IPS-15b (cell line): ENCODE data around the gene SLC25A21.
"Not testable (repeated sequence)": the region's sequence is repeated elsewhere in the genome, so short reads cannot be mapped to it uniquely, and the experiment has no call there.

Source experiments
- H3K27me3 ChIP-seq: one replicate; pipeline ENCODE4 v1.6.1; 2013; ENCODE audit warnings: low read length; ENCODE audit not compliant: control insufficient read depth, insufficient read depth
- H3K36me3 ChIP-seq: one replicate; pipeline ENCODE4 v1.6.1; 2013; ENCODE audit warnings: low read length; ENCODE audit not compliant: control insufficient read depth, insufficient read depth
- H3K4me1 ChIP-seq: one replicate; pipeline ENCODE4 v1.6.1; 2013; ENCODE audit warnings: mild to moderate bottlenecking, low read length; ENCODE audit not compliant: control insufficient read depth, insufficient read depth
- H3K4me3 ChIP-seq: one replicate; pipeline ENCODE4 v1.5.1; 2013; ENCODE audit warnings: low read depth, low read length
- H3K9ac ChIP-seq: one replicate; pipeline ENCODE4 v1.6.1; 2013; ENCODE audit warnings: low read depth, mild to moderate bottlenecking, low read length
- H3K9me3 ChIP-seq: one replicate; pipeline ENCODE4 v1.6.1; 2013; ENCODE audit warnings: mild to moderate bottlenecking, low read length; ENCODE audit not compliant: control insufficient read depth, insufficient read depth

Gene SLC25A21

DNA sequence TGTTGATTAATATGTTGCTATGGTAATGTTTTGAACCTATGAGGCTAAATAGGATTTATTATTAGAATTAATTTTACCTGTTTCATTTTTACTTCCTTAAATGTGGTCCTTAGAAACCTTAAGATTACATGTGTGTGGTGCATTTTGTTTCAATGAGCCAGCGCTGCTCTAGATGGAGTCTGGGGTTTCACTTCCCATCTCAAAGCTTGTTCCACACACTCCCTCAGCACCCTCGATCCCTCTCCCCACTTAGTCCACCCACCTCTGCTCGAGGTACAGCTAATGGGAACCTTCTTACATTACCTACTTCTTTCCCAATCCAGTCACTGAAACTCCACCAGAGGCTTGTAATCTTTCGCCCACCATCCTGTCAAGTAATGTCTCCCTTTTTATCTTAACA is 305.5 kb downstream of the SLC25A21 start:
- no peaks in the 10 kb centered on the region for H3K4me1 ChIP-seq
- no peaks in the 10 kb centered on the region for H3K9me3 ChIP-seq
- no peak overlapping the region for H3K9ac ChIP-seq
- no peak overlapping the region for H3K4me3 ChIP-seq
- no peaks in the 10 kb centered on the region for H3K36me3 ChIP-seq
- H3K27me3 ChIP-seq, result no peaks in the 10 kb centered on the region

DNA sequence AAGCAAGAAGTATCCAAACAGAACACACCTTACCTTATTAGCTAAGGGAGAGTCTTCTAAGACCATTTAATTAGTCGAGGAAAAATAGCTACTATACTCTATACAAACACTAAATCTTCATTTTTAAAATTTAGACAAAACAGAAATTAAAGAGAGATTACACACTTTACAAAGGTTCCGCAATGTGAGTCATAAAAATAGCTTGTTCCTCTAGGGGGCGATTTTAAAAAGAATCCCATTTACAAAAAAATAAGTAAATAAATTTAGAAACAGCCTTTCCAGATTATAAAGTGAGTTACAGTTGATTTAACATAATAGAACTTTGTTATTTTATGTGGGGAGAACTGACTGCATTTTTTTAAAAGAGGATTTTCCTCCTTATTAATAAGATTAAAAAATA is 309.1 kb downstream of the SLC25A21 start:
- no peaks in the 10 kb centered on the region for H3K4me1 ChIP-seq
- H3K9ac ChIP-seq, result no peak overlapping the region
- H3K9me3 ChIP-seq, result no peaks in the 10 kb centered on the region
- H3K27me3 ChIP-seq, result no peaks in the 10 kb centered on the region
- H3K36me3 ChIP-seq, result no peaks in the 10 kb centered on the region
- H3K4me3 ChIP-seq, result no peak overlapping the region

DNA sequence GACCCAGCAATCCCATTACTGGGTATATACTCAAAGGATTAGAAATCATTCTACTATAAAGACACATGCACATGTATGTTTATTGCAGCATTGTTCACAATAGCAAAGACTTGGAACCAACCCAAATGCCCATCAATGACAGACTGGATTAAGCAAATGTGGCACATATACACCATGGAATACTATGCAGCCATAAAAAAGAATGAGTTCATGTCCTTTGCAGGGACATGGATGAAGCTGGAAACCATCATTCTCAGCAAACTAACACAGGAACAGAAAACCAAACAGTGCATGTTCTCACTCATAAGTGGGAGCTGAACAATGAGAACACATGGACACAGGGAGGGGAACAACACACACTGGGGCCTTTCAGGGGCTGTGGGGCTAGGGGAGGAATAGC is 310.2 kb downstream of the SLC25A21 start:
- H3K4me3 ChIP-seq, H3K27me3 ChIP-seq, H3K4me1 ChIP-seq, H3K9ac ChIP-seq, H3K9me3 ChIP-seq, H3K36me3 ChIP-seq: not testable (repeated sequence)

DNA sequence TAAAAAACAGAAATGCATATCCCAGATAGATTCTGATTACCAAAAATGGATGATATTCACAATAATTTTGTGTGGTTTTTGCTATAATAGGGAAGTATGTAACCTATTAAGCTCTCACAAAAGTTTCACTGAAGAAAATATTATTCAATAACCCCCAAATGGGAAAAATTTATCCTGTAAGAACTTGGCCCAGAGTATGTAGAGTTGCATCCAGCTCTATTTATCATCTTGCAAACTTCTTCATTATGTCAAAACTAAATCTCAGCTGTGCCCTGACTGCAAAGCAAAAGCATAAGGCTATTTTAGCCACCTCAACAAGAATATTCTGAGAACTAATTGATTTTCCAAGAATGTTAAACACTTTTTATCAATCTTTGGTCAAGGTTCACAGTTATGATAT is 311.6 kb downstream of the SLC25A21 start:
- Histone ChIP-seq H3K27me3 (no peaks in the 10 kb centered on the region), H3K36me3 (no peaks in the 10 kb centered on the region), H3K9ac (no peak overlapping the region), H3K4me3 (no peak overlapping the region), H3K4me1 (peaks cover 7% of the 10 kb centered on the region), H3K9me3 (no peaks in the 10 kb centered on the region)

DNA sequence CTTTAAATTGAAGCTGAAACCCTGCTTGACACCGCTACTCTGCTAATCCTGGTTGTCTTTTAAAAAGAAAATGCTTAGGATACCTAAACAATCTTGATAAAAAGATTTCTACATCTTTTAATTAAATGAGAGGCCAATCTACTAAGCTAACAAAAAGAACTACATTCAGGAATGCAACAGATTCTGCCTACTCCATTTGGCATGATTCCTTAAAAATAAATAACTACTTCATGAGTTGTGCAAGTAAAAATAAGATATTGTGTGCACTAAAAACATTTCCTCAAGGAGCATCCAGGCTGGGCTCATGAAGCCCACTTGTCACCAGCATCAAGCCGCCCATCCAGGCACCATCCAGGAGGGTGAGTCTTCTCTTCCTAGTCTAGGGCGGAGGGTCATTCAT is 313.3 kb downstream of the SLC25A21 start:
- Histone ChIP-seq H3K4me1 (peaks cover 7% of the 10 kb centered on the region), H3K36me3 (no peaks in the 10 kb centered on the region), H3K9me3 (no peaks in the 10 kb centered on the region), H3K4me3 (no peak overlapping the region), H3K9ac (no peak overlapping the region), H3K27me3 (no peaks in the 10 kb centered on the region)

DNA sequence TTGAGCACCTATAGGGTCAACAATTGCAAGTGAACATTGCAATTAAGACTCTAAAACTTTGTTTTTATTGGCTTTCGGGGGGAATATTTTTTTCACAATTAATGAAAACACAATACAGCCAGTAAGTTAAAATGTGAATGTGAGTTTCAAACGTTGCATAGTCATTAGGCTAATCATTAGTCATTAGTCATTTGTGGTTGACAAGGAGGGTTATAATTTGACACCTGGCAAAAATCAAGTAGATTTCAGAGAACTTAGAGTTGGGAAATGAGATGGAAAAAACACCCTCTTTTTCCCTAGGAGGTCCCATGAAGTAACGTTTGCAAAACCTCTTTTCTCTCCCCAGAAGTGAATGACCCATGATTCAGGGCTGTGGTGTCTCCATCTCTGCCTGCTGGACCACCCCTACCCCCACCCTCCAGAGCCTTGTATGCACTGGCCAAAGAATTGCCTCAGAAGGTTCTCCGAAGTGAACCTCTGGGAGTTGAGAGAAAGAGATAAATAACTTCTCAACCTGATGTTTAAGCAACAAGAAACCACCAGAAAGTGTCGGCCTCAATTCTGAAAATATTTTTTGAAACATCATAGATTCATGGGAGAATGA is 314.5 kb downstream of the SLC25A21 start:
- Histone ChIP-seq H3K9me3 (no peaks in the 10 kb centered on the region), H3K4me3 (no peak overlapping the region), H3K36me3 (no peaks in the 10 kb centered on the region), H3K9ac (no peak overlapping the region), H3K27me3 (no peaks in the 10 kb centered on the region), H3K4me1 (peaks cover 7% of the 10 kb centered on the region)

DNA sequence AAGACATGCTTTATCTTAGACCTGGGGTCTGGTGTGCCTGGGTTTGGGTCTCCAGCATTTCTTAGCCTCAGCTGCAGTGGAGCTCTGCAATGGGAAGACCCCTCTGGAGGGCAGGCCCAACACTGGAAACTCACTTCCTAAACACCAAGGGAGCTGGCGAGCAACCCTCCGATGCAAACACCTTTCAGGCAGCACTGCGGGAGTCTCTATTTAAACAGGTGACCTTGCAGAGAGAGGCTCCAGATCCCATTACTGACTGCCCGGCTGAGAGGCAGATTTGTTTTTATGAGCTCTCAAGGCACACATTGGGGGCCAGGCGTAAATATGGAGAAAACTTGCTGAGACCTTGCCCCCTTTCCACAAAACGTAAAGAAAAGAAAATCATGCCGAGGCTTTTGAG is 315.3 kb downstream of the SLC25A21 start:
- no peak overlapping the region for H3K4me3 ChIP-seq
- no peak overlapping the region for H3K9ac ChIP-seq
- peaks cover 7% of the 10 kb centered on the region for H3K4me1 ChIP-seq
- no peaks in the 10 kb centered on the region for H3K9me3 ChIP-seq
- H3K27me3 ChIP-seq, result no peaks in the 10 kb centered on the region
- no peaks in the 10 kb centered on the region for H3K36me3 ChIP-seq

DNA sequence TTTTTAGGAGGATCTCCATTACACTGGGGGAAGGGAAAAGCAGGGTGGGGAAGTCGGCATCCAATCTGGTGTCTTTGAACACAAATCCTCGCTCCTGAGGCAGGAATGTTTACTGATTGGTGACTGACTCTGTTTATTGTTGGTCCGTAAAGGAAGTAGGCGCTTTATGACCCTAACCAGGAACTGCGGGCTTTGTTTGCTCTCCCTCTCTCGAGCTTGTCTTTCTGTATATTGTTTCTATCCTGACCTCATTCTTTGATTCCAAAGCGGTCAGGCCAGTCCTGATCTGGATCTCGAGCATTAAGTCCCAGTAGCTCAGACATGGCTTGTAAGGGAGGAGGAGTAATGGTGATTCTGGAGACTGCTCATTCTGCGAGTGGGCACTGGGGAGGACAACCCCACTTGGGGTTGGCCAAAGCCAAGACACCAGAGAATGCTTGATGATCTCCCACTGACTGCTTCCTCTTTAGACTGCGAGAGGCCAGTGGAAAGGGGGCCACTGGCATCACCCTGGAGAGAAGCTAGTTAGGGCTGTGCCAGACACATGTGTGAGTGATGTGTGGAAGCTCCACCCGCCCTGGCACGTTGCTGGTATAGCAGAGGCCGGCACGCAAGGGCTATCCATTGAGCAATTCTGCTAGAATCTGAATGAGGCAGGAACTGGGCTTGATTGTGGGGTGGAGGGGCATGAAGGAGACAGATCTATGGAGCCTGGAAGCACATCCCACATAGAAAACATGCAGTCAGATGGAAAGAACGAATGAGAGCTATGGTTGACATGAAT is 316.1 kb downstream of the SLC25A21 start:
- H3K27me3 ChIP-seq, result no peaks in the 10 kb centered on the region
- H3K9ac ChIP-seq, result no peak overlapping the region
- no peaks in the 10 kb centered on the region for H3K9me3 ChIP-seq
- H3K36me3 ChIP-seq, result no peaks in the 10 kb centered on the region
- H3K4me1 ChIP-seq, result peaks cover 7% of the 10 kb centered on the region
- no peak overlapping the region for H3K4me3 ChIP-seq

DNA sequence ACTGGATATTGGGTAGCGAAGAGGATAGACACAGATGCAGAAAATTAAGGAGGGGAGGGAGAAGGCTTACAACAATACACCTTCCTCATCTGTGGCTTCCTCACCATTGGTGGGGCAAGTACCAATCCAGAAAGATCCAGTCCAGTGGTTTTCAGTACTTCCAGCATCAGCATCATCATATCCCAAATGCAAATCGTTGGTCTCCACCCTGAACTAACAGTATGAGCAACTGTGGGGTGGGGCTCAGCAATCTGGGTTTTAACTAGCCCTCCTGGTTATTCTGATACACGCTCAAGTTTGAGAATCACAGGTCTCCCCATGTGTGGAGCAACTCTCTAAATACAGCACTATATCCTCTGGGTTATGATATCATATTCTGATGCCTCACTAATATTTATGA is 317.0 kb downstream of the SLC25A21 start:
- Histone ChIP-seq H3K27me3 (no peaks in the 10 kb centered on the region), H3K9me3 (no peaks in the 10 kb centered on the region), H3K36me3 (no peaks in the 10 kb centered on the region), H3K4me1 (peaks cover 7% of the 10 kb centered on the region), H3K4me3 (no peak overlapping the region), H3K9ac (no peak overlapping the region)

DNA sequence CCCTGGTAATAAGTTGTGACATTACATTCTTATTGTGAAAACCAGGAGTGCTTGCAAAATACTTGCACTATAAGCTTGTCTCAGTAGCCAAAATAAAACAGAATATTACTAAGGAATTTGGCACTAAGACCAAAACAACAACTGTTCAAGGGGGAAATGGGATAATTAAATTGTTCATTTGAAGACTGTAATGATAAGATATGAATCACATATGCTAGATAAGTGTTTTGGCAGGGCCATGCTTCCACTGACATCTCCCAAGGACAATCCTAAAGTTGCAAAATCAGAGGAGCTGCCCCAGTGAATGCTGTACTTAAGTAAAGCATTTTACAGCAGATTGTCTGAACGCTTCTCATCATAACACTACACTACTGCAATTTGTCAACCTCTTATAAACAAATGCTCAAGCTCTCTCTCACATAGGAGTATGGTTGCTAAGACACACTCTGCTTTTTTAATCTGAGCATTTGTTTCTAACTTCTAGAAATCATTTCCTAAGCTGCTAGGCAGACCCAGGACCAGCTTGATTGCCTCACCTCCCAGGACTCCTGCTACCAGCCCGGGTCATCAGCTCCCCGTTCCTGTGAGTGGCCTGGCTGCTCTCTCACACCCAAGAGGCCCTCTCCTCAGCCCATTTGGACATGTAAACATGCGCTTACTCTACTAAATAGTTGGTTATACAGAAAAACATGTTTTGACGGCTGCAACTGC is 319.3 kb downstream of the SLC25A21 start:
- no peaks in the 10 kb centered on the region for H3K27me3 ChIP-seq
- H3K4me1 ChIP-seq, result peaks cover 7% of the 10 kb centered on the region
- no peak overlapping the region for H3K9ac ChIP-seq
- no peaks in the 10 kb centered on the region for H3K36me3 ChIP-seq
- H3K4me3 ChIP-seq, result no peak overlapping the region
- no peaks in the 10 kb centered on the region for H3K9me3 ChIP-seq

DNA sequence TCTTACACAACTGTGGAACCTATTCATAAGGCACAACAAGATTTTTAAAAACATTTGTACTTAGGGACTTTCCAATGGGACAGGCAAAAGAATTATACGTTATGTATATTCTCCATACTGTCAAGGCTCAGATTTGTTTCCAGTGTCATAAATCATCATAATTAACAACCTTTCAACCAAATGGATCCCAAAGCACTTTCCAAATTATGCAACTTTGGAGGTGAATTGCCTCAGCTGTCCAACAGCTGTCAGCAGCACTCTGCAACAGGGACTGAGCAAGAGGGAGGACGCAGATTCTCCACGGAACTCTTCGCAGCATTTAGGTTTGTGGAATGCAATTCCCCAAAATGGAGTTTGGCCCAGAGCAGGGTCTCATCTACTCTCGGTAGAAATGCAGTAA is 324.2 kb downstream of the SLC25A21 start:
- Histone ChIP-seq H3K9me3 (no peaks in the 10 kb centered on the region), H3K9ac (no peak overlapping the region), H3K27me3 (no peaks in the 10 kb centered on the region), H3K4me3 (no peak overlapping the region), H3K36me3 (no peaks in the 10 kb centered on the region), H3K4me1 (no peaks in the 10 kb centered on the region)

DNA sequence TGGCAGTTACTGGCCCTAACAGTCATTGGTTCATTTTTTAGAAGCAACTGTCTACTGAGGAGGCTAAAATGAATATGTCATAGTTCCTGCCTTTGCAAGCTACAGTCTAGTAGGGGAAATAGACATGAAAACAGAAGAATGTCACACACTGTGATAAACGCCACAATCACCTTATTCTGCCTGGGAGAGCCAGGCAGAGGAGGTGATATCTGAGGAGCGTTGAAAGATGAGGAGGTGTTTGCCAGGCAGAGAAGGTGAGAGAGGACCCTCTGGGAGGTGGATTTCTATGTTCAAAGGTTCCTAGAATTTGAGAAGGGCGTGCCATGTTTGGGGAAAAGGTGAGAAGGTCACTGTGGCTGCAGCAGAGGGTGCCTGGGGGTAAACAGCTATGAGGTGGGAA is 325.0 kb downstream of the SLC25A21 start:
- Histone ChIP-seq H3K4me3 (no peak overlapping the region), H3K27me3 (no peaks in the 10 kb centered on the region), H3K9ac (no peak overlapping the region), H3K9me3 (no peaks in the 10 kb centered on the region), H3K4me1 (no peaks in the 10 kb centered on the region), H3K36me3 (no peaks in the 10 kb centered on the region)
